A549 treated with Hydrocortisone at 1 μM for 4 hours (cell line): Measurements from ENCODE around the gene TWIST2. TPM values are rescaled to one million over a fixed set of nuclear protein-coding genes. Genes with fewer than 3 reads are reported as not detected.

ENCODE experiments used
- total RNA-seq: library from RNA; stranded (reverse); fragments of 200-300 nt; extraction: Qiagen RNA extraction; gene quantifications from 5 replicates; pipeline ENCODE4 v1.2.3, GENCODE V29; 2022

Gene TWIST2
- total RNA-seq: 8.2 to 17.0 TPM (median 14.9 TPM) in 5 replicates

GRCh38 chr2:238847841-238848690 lies at the start of gene TWIST2:
TWIST2 (plus strand) TSS chr2:238848085; CDS start chr2:238848216, 131 bp downstream.

